Prostate gland (tissue), 2 donors: ENCODE results near the gene NSMCE4A.

Experiments
- POLR2A ChIP-seq: fragments of 450-650 bp; IDR thresholded peaks from one replicate; pipeline ENCODE4 v1.6.1; 2016; ENCODE audit warnings: antibody characterized with exemption, mild to moderate bottlenecking
- TF ChIP-seq, protein P1 (sequence below), 4 experiments: fragments of 200-600 bp in 2 of 4; fragments of 450-650 bp in 2 of 4; sonication (generic) in 2 of 4; IDR thresholded peaks; 1 replicate in 3 of 4; 2 replicates in 1 of 4; pipeline ENCODE4 v1.5.1; 2016 to 2019; ENCODE audit warnings: antibody characterized with exemption in 4 of 4, mild to moderate bottlenecking in 2 of 4, moderate library complexity in 2 of 4

- TF ChIP-seq, protein P1, sequence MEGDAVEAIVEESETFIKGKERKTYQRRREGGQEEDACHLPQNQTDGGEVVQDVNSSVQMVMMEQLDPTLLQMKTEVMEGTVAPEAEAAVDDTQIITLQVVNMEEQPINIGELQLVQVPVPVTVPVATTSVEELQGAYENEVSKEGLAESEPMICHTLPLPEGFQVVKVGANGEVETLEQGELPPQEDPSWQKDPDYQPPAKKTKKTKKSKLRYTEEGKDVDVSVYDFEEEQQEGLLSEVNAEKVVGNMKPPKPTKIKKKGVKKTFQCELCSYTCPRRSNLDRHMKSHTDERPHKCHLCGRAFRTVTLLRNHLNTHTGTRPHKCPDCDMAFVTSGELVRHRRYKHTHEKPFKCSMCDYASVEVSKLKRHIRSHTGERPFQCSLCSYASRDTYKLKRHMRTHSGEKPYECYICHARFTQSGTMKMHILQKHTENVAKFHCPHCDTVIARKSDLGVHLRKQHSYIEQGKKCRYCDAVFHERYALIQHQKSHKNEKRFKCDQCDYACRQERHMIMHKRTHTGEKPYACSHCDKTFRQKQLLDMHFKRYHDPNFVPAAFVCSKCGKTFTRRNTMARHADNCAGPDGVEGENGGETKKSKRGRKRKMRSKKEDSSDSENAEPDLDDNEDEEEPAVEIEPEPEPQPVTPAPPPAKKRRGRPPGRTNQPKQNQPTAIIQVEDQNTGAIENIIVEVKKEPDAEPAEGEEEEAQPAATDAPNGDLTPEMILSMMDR (IDR thresholded peaks at IDR 0.05): no peak
- TF ChIP-seq POLR2A: no peak
Measured at GRCh38 chr10:121926671-121927317, 48.2 kb downstream of the NSMCE4A start.
